HS-5 (cell line): ENCODE measurements around the gene RTN4R.

ENCODE experiments used
- DNase-seq: peaks from one replicate; pipeline ENCODE4 v3.0.0-alpha.2; 2012; ENCODE audit warnings: low read depth

The RTN4R gene

GRCh38 chr22:20214853-20215252 lies 53.3 kb downstream of the RTN4R start:
- DNase-seq = no peak

- DNase-seq = no peak
Measured at GRCh38 chr22:20213833-20214708, 54.0 kb downstream of the RTN4R start.

DNA sequence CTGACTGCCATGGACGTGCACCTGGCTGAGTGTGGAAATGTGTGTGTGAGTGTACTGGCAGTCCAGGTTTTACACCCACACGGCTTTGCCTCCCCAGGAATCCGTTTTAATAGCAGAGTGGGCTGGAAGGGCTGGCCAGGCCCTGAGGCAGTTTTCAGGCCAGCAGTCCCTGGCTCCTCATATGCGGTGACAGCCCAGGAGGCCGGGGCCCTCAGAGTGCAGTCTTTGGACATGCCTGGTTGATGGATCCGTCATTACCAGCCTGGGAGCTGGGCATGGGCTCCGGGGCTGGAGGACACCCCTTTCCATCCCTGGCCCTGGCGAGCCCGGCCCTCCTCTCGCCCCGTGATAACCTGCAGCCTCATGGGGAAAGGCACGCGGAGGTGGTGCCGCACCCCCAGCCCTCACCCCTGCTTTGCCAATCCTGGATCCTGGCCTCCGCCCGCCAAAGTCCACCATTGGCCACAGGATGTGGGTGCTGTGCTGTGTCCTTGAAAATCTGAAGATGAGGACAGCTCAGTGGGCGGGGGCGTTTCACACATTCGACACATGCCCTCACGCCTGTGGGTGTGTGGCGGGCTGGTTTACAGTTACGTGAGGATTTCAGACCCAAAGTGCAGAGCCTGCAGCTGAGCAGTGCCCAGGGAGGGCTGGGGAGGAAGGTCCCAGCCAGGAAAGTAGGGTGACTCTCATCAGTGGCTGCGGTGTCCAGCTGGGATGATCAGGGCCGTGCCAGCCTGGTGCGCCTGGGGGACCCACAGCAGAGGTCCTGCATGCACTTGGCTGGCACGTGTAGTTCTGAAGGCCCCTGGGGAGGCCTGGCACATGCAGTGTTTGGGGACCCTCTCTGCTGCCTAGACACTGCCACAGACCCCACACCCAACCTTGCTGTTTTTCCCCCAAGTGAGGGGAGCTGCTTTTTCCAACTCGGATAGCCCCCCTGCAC lies 55.1 kb downstream of the RTN4R start:
- DNase-seq = no peak

- DNase-seq = no peak
Measured at GRCh38 chr22:20211997-20212753, 55.9 kb downstream of the RTN4R start.

GRCh38 chr22:20211409-20211996 lies 56.6 kb downstream of the RTN4R start:
- no peak for DNase-seq

- no peak for DNase-seq
Measured at GRCh38 chr22:20210473-20211059, 57.6 kb downstream of the RTN4R start.

GRCh38 chr22:20209761-20210250 lies 58.3 kb downstream of the RTN4R start:
- DNase-seq = no peak

DNA sequence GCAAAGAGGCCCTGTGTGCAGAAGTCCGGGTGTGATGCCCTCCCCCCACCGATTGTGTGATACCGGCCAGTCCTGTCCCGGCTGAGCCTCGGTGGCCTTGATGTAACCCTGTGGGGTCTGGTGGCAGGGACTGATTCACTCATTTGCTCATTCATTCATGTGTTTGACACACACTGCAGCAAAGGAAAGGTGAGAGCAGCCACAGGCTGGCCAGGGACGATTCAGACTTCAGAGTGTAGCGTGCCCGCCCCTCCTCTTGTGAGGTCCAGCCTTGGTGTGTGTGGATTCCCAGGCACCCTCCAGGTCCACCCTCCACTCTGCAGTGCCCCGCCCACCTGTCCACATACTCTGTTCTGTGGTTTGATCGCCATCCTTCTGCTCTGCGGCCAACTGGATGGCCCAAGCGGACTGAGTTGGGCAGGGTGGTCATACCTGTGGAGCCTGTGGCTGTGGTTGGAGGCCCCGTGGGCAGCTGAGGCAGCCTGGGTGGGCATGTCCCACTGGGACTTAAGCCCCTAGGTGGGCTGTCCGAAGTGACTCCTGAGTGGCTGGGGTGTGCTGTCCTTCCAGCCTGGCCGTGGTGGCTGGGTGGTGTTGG lies 59.3 kb downstream of the RTN4R start:
- DNase-seq = no peak

- DNase-seq = no peak
Measured at GRCh38 chr22:20207277-20208025, 60.7 kb downstream of the RTN4R start.

DNA sequence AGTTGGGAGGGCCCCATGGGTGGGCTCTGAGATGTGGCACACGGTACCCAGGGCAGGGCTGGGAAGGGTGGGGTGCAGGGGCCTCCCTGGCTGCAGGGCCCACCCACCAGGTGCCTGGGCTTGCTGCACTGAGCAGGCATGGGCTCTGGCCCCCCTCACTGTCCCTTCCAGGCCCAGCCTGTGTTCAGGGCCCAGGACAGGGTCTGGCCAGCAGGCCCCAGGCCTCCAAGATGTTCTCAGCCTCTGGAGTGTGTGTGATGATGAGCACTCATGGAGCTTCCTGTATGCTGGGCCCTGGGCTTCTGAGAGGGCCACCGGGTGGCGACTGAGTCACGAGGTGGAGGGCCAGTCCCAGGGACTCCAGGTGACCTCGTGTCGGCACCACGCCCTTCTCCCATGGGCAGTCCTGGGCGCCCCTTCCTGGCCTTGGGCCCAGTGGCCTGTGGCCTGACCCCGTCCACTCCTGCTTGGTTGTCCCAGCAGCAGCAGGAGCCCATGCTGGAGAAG lies 61.4 kb downstream of the RTN4R start:
- peak; percentile 3 for DNase-seq

GRCh38 chr22:20205964-20206708 lies 62.0 kb downstream of the RTN4R start:
- DNase-seq = peak; percentile 42

DNA sequence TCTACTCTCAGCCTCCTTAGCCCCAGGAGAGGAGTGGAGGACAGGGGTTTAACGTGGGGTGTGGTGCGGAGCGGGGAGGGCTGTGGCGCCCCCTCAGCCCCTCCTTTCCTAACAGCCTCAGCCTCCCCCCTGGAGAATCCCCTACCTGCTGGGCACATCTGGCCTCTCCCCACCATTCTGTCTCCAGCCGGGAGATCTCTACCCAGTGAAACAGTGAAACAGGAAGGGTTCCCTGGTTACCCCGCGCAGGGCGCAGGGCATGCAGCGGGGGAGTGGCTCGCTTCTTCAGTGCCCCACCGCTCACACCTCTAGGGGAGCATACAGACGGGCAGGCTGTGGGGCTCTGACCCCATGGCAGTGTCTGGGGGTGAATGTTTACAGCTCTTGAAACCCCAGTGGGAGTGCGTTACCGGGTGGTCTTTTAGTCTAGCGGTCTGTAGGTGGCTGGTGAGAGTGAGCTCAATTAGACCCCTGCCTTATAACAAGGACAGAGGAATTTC lies 62.6 kb downstream of the RTN4R start:
- no peak for DNase-seq

DNA sequence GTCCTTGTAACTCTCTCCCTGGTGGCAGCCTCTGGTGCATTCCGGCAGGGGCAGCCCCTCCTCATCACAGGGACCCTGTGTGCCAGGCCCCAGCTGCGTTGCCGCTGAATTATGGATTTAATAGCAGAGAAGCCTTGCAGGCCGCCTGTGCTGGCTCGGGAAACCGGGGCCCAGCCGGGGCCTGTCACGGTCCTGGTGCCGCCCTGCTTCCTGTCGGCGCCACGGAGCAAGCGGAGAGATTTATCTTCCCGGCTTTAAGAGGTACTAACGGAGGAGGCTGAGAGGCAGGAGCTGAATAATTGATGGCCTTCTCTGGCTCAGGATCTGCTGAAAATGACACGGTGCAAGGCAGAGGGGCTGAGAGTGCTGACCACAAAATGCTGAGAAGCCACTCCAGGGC lies 63.3 kb downstream of the RTN4R start:
- DNase-seq = no peak

GRCh38 chr22:20204311-20204710 lies 63.8 kb downstream of the RTN4R start:
- DNase-seq = no peak

DNA sequence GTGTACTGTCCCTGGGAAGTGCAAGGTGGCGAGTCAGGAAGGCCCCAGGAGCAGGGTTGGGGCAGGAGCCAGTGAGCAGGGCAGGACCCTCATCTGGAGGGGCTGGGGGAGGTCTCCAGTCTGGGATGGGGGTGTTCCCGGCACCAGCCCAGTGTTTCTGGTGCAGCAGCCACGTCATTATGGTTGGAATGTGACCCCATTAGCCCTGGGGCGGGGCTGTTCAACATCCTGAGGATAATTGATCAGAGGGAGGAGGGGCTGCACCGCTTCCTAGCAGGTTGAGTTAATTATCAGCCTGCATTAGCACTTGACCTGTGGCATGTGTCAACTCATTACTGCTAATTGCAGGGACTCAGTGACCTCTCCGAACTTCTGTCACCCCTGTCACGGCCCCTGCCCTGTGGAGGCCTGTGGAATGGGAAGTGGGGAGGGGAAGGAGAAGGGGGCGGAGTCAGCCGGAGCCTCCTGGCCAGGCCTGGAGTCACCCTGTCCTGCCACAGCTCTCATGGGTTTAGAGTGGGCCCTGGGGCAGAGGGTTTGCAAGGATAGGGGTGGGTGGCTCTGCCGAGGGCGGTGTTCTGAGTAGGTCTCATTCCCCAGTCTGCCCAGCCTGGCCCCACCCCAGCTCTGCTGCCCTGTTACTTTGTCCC lies 64.4 kb downstream of the RTN4R start:
- peak; percentile 34 for DNase-seq

DNA sequence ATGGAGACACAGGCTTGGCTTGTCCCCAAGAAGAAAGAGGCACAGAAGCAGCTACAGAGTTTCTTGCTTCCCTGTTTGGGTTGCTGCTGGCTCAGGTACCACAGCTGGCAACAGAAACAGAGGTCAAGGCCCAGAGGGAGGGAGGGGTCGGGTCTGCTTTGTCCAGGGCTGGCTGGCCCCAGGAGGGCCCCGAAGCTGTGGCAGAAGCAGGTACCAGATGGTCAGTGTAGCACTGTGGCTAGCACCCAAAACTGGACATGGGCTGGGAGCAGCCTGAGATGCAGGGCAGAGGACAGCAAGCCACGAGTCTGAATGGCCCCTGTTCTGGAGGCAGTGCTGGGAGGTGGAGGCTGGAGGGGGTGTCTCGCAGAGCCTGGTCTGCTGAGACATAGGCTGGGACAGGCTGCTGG lies 65.0 kb downstream of the RTN4R start:
- no peak for DNase-seq

- no peak for DNase-seq
Measured at GRCh38 chr22:20201837-20202392, 66.2 kb downstream of the RTN4R start.

DNA sequence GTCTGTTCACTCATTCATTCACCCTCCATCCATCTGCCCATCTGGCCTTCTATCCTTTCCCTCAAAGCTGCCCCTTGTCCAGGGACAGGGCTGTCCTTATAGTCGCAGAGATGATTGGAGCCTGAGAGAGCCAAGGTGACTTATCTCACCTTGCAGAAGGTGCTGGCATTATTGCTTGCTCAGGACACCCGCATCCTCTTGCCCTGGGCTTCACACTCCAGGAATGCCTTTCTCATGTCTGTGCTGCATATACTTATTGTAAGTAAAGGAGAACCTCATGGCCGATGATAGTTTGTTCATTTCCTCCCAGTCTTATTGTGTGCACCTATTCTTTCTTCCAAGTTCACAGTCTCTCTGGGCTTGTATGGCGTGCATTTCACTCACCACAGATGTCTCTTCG lies 68.2 kb downstream of the RTN4R start:
- no peak for DNase-seq
